Kidney (tissue), 14 donors: ENCODE data around the gene RNASE4. TPM values are rescaled to one million over a fixed set of nuclear protein-coding genes. Genes with fewer than 3 reads are reported as not detected.

Experiments used
- DNase-seq, 5 donors: peaks; one replicate each; pipeline ENCODE4 v3.0.0-alpha.2; 2013 to 2020
- FAIRE-seq: peaks from 2 replicates; lab custom pipeline; 2012; peaks lifted over from hg19 to GRCh38; lab: Jason Lieb, UNC
- H3K27ac ChIP-seq, 2 donors: one replicate each; pipeline ENCODE4 v1.7.0; 2013; ENCODE audit warnings: low read depth in 2 of 2, low read length in 2 of 2, inconsistent platforms in 1 of 2
- H3K27me3 ChIP-seq: one replicate; pipeline ENCODE4 v1.7.1; 2013; ENCODE audit warnings: low read length, inconsistent platforms; ENCODE audit not compliant: control insufficient read depth, insufficient read depth
- H3K36me3 ChIP-seq, 3 donors: one replicate each; pipeline versions ENCODE4 v1.7.0 to v1.7.1; 2013; ENCODE audit warnings: low read length in 3 of 3, control low read depth in 1 of 3, inconsistent platforms in 1 of 3; ENCODE audit not compliant: insufficient read depth in 3 of 3, control insufficient read depth in 2 of 3
- H3K4me1 ChIP-seq, 3 donors: one replicate each; pipeline versions ENCODE4 v1.7.0 to v1.7.1; 2013; ENCODE audit warnings: low read length in 3 of 3, inconsistent platforms in 1 of 3, low read depth in 1 of 3; ENCODE audit not compliant: control insufficient read depth in 2 of 3, insufficient read depth in 2 of 3
- H3K4me3 ChIP-seq, 3 donors: one replicate each; pipeline versions ENCODE4 v1.7.0 to v1.8.1; 2013; ENCODE audit warnings: low read length in 3 of 3, control low read depth in 1 of 3, inconsistent platforms in 1 of 3
- H3K9ac ChIP-seq, 3 donors: one replicate each; pipeline versions ENCODE4 v1.7.0 to v1.7.1; 2013; ENCODE audit warnings: low read length in 3 of 3, control low read depth in 1 of 3, inconsistent platforms in 1 of 3
- H3K9me3 ChIP-seq, 3 donors: one replicate each; pipeline versions ENCODE4 v1.7.0 to v1.7.1; 2013; ENCODE audit warnings: low read length in 3 of 3, control low read depth in 1 of 3, inconsistent platforms in 1 of 3; ENCODE audit not compliant: control insufficient read depth in 2 of 3, insufficient read depth in 1 of 3
- CTCF ChIP-seq: IDR thresholded peaks from 3 replicates; pipeline ENCODE4 v1.5.1; 2012; ENCODE audit warnings: mild to moderate bottlenecking, moderate library complexity, borderline replicate concordance; ENCODE audit not compliant: insufficient read depth; ENCODE audit errors: extremely low read depth
- intact Hi-C: fragments of 100-400 bp; cut with DNase I; formaldehyde crosslinking; loops from one replicate; pipeline ENCODE4 v1.11.1; 2022
- polyA plus RNA-seq: library from polyadenylated mRNA; stranded (reverse); fragments of 350-450 nt; fragmentation: Illumina TruSeq; extraction: RNeasy Lipid Tissue Mini Kit (QIAGEN cat#74804); gene quantifications from one replicate; pipeline ENCODE4 v1.2.3, GENCODE V29; 2014; ENCODE audit warnings: low read depth, low replicate concordance; ENCODE audit not compliant: insufficient read depth
- total RNA-seq: library from RNA; stranded (reverse); fragmentation: NEBNext Ultra II Directional; extraction: Animal tissue kit (Norgen Biotek cat#: 25700); gene quantifications from one replicate; pipeline ENCODE4 v1.2.1, GENCODE V29; 2021
- donor health status: control.
- donor health status: control.
- donor health status: control.
- donor health status: control.
- donor health status: control.
- donor health status: DM: yes; HTN: yes; CAD: no.
- donor health status: Normal renal cell carcinoma (clear cell type).

The RNASE4 gene
- total and polyA plus RNA-seq, 2 donors from 2014 or later, result 22.8 to 40.4 TPM

DNA sequence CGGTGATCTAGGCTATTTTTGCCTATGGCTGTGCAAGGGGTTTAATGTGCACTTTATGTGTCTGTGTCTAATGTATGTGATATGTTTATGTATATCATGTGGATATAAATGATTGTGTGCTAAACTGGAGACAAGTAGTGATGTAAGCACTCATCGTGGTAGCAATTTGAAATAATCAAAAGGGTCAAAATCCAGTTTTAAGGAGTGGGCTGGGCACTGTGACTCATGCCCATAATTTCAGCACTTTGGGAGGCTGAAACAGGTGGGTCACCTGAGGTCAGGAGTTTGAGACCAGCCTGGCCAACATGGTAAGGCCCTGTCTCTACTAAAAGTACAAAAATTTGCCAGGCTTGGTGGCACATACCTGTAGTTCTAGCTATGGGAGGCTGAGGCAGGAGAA is 64.1 kb downstream of the RNASE4 start:
- no peak for DNase-seq
- Histone ChIP-seq H3K27me3 (no peaks in the 10 kb centered on the region), H3K9me3 (peaks cover 0 to 14% (median 0%) of the 10 kb centered on the region in 3 donors), H3K4me1 (no peaks in the 10 kb centered on the region), H3K27ac (no peak overlapping the region), H3K36me3 (no peaks in the 10 kb centered on the region), H3K4me3 (no peak overlapping the region), H3K9ac (no peak overlapping the region)
- no peak for FAIRE-seq
- TF ChIP-seq CTCF, result no peak
- intact Hi-C loops, result no loop called here

GRCh38 chr14:20750194-20750593 is 65.8 kb downstream of the RNASE4 start:
- FAIRE-seq (no peak), DNase-seq (no peak)
- Histone ChIP-seq H3K27ac (no peak overlapping the region), H3K4me3 (no peak overlapping the region), H3K9me3 (peaks cover 0 to 14% (median 0%) of the 10 kb centered on the region in 3 donors), H3K36me3 (no peaks in the 10 kb centered on the region), H3K9ac (no peak overlapping the region), H3K27me3 (no peaks in the 10 kb centered on the region), H3K4me1 (peaks cover 0 to 6% (median 5%) of the 10 kb centered on the region in 3 donors)
- intact Hi-C loops, result no loop called here
- no peak for TF ChIP-seq CTCF

Other genes with a start within 250 kb of the RNASE4 start
- 0.72 TPM for gene KLHL33, start 248.4 kb upstream of the RNASE4 start, total RNA-seq
- 0.24 TPM for gene KLHL33, start 248.4 kb upstream of the RNASE4 start, polyA plus RNA-seq
- 32.4 TPM for gene OSGEP, start 229.7 kb upstream of the RNASE4 start, total RNA-seq
- gene OSGEP, start 229.7 kb upstream of the RNASE4 start, polyA plus RNA-seq, result 30.3 TPM
- 119 TPM for gene APEX1, start 229.3 kb upstream of the RNASE4 start, total RNA-seq
- gene APEX1, start 229.3 kb upstream of the RNASE4 start, polyA plus RNA-seq, result 109 TPM
- gene PIP4P1, start 223.1 kb upstream of the RNASE4 start, total RNA-seq, result 35.7 TPM
- 33.3 TPM for gene PIP4P1, start 223.1 kb upstream of the RNASE4 start, polyA plus RNA-seq
- 80.7 TPM for gene PNP, start 215.2 kb upstream of the RNASE4 start, total RNA-seq
- 183 TPM for gene PNP, start 215.2 kb upstream of the RNASE4 start, polyA plus RNA-seq
- 0.57 TPM for gene RNASE10, start 179.0 kb upstream of the RNASE4 start, total RNA-seq
- gene RNASE10, start 179.0 kb upstream of the RNASE4 start, polyA plus RNA-seq, result 0.69 TPM
- not detected for gene RNASE9, start 123.5 kb upstream of the RNASE4 start, total RNA-seq
- not detected for gene RNASE9, start 123.5 kb upstream of the RNASE4 start, polyA plus RNA-seq
- not detected for gene RNASE11, start 96.6 kb upstream of the RNASE4 start, total RNA-seq
- gene RNASE11, start 96.6 kb upstream of the RNASE4 start, polyA plus RNA-seq, result not detected
- not detected for gene RNASE12, start 93.2 kb upstream of the RNASE4 start, total RNA-seq
- not detected for gene RNASE12, start 93.2 kb upstream of the RNASE4 start, polyA plus RNA-seq
- not detected for gene OR6S1, start 42.9 kb upstream of the RNASE4 start, total RNA-seq
- gene OR6S1, start 42.9 kb upstream of the RNASE4 start, polyA plus RNA-seq, result not detected
- gene ANG, start 4.2 kb downstream of the RNASE4 start, total RNA-seq, result 19.4 TPM
- gene ANG, start 4.2 kb downstream of the RNASE4 start, polyA plus RNA-seq, result 24.5 TPM
- gene EDDM3A, start 61.3 kb downstream of the RNASE4 start, total RNA-seq, result not detected
- 1.8 TPM for gene EDDM3A, start 61.3 kb downstream of the RNASE4 start, polyA plus RNA-seq
- gene EDDM3B, start 83.8 kb downstream of the RNASE4 start, total RNA-seq, result not detected
- not detected for gene EDDM3B, start 83.8 kb downstream of the RNASE4 start, polyA plus RNA-seq
- 15.4 TPM for gene RNASE6, start 96.7 kb downstream of the RNASE4 start, total RNA-seq
- 6.0 TPM for gene RNASE6, start 96.7 kb downstream of the RNASE4 start, polyA plus RNA-seq
- gene RNASE1, start 118.3 kb downstream of the RNASE4 start, total RNA-seq, result 201 TPM
- 476 TPM for gene RNASE1, start 118.3 kb downstream of the RNASE4 start, polyA plus RNA-seq
- 0.38 TPM for gene RNASE3, start 206.8 kb downstream of the RNASE4 start, total RNA-seq
- gene RNASE3, start 206.8 kb downstream of the RNASE4 start, polyA plus RNA-seq, result not detected